A549 (cell line): Measurements from ENCODE around the gene PPL. TPM values are rescaled to one million over a fixed set of nuclear protein-coding genes. Genes with fewer than 3 reads are reported as not detected.

ENCODE experiments used
- ATAC-seq, 2 experiments: fragments of 200-7000 bp in 1 of 2; fragments of >200 bp in 1 of 2; cut with Nextera tagmentation in 1 of 2; cut with Tn5 transposase in 1 of 2; 3 replicates each; pipeline versions ENCODE4 v1.8.0 to v1.9.1; 2018 to 2020; ENCODE audit warnings: mild to moderate bottlenecking in 1 of 2, moderate library complexity in 1 of 2
- CTCF ChIA-PET: fragments of 300-600 bp; sonication (Branson Sonifier 250); formaldehyde crosslinking; extraction: SDS; loops from one replicate; lab custom pipeline; 2021; ENCODE audit warnings: antibody characterized with exemption, inconsistent platforms; lab: Yijun Ruan, JAX
- POLR2A ChIA-PET: fragments of 350-600 bp; formaldehyde crosslinking; extraction: SDS; loops from one replicate; lab custom pipeline; 2021; ENCODE audit warnings: antibody characterized with exemption, inconsistent platforms; lab: Yijun Ruan, JAX
- DNase-seq, 2 experiments: peaks; one replicate each; pipeline versions ENCODE4 v3.0.0 to v3.0.0-alpha.2; 2011 to 2016; ENCODE audit warnings: low read depth in 1 of 2, low spot score in 1 of 2
- FAIRE-seq: peaks from 2 replicates; lab custom pipeline; 2011; peaks lifted over from hg19 to GRCh38; lab: Jason Lieb, UNC
- H3K27ac ChIP-seq, 2 experiments: fragments of >200 bp; sonication (Bioruptor Twin); formaldehyde crosslinking; 3 replicates each; pipeline ENCODE4 v1.5.1; 2016 to 2017
- H3K4me1 ChIP-seq: fragments of >200 bp; sonication (Bioruptor Twin); formaldehyde crosslinking; 3 replicates; pipeline ENCODE4 v1.6.1; 2016
- H3K4me2 ChIP-seq: fragments of >200 bp; sonication (Bioruptor Twin); formaldehyde crosslinking; 3 replicates; pipeline ENCODE4 v1.6.1; 2016
- H3K4me3 ChIP-seq: fragments of >200 bp; sonication (Bioruptor Twin); formaldehyde crosslinking; 3 replicates; pipeline ENCODE4 v1.5.1; 2016
- H3K9me3 ChIP-seq: fragments of >200 bp; sonication (Bioruptor Twin); formaldehyde crosslinking; 3 replicates; pipeline ENCODE4 v1.6.1; 2016
- BHLHE40 ChIP-seq: IDR thresholded peaks from 2 replicates; pipeline ENCODE4 v1.6.1; 2012; ENCODE audit warnings: low read depth, low read length, inconsistent platforms
- CBX8 ChIP-seq: fragments of 200-600 bp; sonication (generic); IDR thresholded peaks from 2 replicates; pipeline ENCODE4 v1.6.1; 2016
- CHD4 ChIP-seq: fragments of 200-600 bp; sonication (generic); IDR thresholded peaks from 2 replicates; pipeline ENCODE4 v1.6.1; 2016; ENCODE audit warnings: antibody characterized with exemption, mild to moderate bottlenecking, borderline replicate concordance
- FOSB ChIP-seq: fragments of 250-450 bp; sonication (Bioruptor Pico); IDR thresholded peaks from 2 replicates; pipeline ENCODE4 v1.5.0; 2020; ENCODE audit warnings: mild to moderate bottlenecking, moderate library complexity
- GATA3 ChIP-seq: IDR thresholded peaks from 2 replicates; pipeline ENCODE4 v1.6.1; 2012; ENCODE audit warnings: borderline replicate concordance
- HES2 ChIP-seq: fragments of >200 bp; sonication (Bioruptor Twin); formaldehyde crosslinking; IDR thresholded peaks from 2 replicates; pipeline ENCODE4 v1.6.1; 2016
- HEYL ChIP-seq: fragments of 250-450 bp; sonication (Bioruptor Pico); IDR thresholded peaks from 2 replicates; pipeline ENCODE4 v1.8.0; 2021; ENCODE audit warnings: mild to moderate bottlenecking, moderate library complexity
- HOXB13 ChIP-seq: fragments of 250-450 bp; sonication (Bioruptor Pico); IDR thresholded peaks from 2 replicates; pipeline ENCODE4 v1.5.0; 2020; ENCODE audit warnings: low read depth, mild to moderate bottlenecking, moderate library complexity
- MYC ChIP-seq: IDR thresholded peaks from 2 replicates; pipeline ENCODE4 v1.6.1; 2012; ENCODE audit warnings: mild to moderate bottlenecking, inconsistent platforms, low read length, improper control_type of control experiment, borderline replicate concordance
- NPAS2 ChIP-seq: fragments of 250-450 bp; sonication (Bioruptor Pico); IDR thresholded peaks from 2 replicates; pipeline ENCODE4 v1.8.0; 2022; ENCODE audit warnings: mild to moderate bottlenecking, moderate library complexity, borderline replicate concordance
- PBX3 ChIP-seq: IDR thresholded peaks from 2 replicates; pipeline ENCODE4 v1.6.1; 2012
- PHF8 ChIP-seq: fragments of 200-600 bp; sonication (generic); IDR thresholded peaks from 2 replicates; pipeline ENCODE4 v1.6.1; 2016; ENCODE audit warnings: low read depth, mild to moderate bottlenecking, antibody characterized with exemption, moderate library complexity, borderline replicate concordance
- POLR2AphosphoS2 ChIP-seq: conservative IDR thresholded peaks from 2 replicates; pipeline ENCODE4 v1.6.1; 2012; ENCODE audit warnings: low read length, improper control_type of control experiment, inconsistent platforms
- RAD21 ChIP-seq, 2 experiments: fragments of >200 bp in 1 of 2; sonication (Bioruptor Twin) in 1 of 2; formaldehyde crosslinking in 1 of 2; IDR thresholded peaks in 1 of 2; conservative IDR thresholded peaks in 1 of 2; 2 replicates in 1 of 2; 3 replicates in 1 of 2; pipeline ENCODE4 v1.6.1; 2012 to 2018; ENCODE audit warnings: inconsistent platforms in 1 of 2
- RNF2 ChIP-seq: fragments of 200-600 bp; sonication (generic); IDR thresholded peaks from 2 replicates; pipeline ENCODE4 v1.6.1; 2016; ENCODE audit warnings: low read depth, mild to moderate bottlenecking, antibody characterized with exemption, moderate library complexity, borderline replicate concordance
- SMC3 ChIP-seq: fragments of >200 bp; sonication (Bioruptor Twin); formaldehyde crosslinking; IDR thresholded peaks from 3 replicates; pipeline ENCODE4 v1.6.1; 2018; ENCODE audit warnings: inconsistent platforms
- TFCP2L1 ChIP-seq: fragments of 250-450 bp; sonication (Bioruptor Pico); IDR thresholded peaks from 2 replicates; pipeline ENCODE4 v1.5.0; 2021; ENCODE audit warnings: mild to moderate bottlenecking
- USF2 ChIP-seq: fragments of 450-650 bp; IDR thresholded peaks from 2 replicates; pipeline ENCODE4 v1.6.1; 2014; ENCODE audit warnings: antibody characterized with exemption
- ZC3H11A ChIP-seq: fragments of 450-650 bp; IDR thresholded peaks from 2 replicates; pipeline ENCODE4 v1.6.1; 2014; ENCODE audit warnings: antibody characterized with exemption, mild to moderate bottlenecking
- ZFP36 ChIP-seq: fragments of 450-650 bp; IDR thresholded peaks from 2 replicates; pipeline ENCODE4 v1.6.1; 2014; ENCODE audit warnings: borderline replicate concordance; ENCODE audit not compliant: partially characterized antibody
- WGBS: methylation state at CpG from one replicate; pipeline ENCODE4 v1.1.6; 2017; ENCODE audit errors: missing lambda C conversion rate; 5-methylcytosine and 5-hydroxymethylcytosine counted together
- polyA plus RNA-seq, 4 experiments: library from polyadenylated mRNA; depleted of rRNA in 3 of 4; stranded (reverse); fragments of >200 nt; fragmentation: RNase III in 1 of 4; extraction: RNeasy Plus Mini Kit Qiagen cat#74134 plus additional on column Dnase treatment in 1 of 4; gene quantifications; 2 replicates in 3 of 4; 3 replicates in 1 of 4; pipeline ENCODE4 v1.2.3, GENCODE V29; 2011 to 2017

The PPL gene
- polyA plus RNA-seq, 2 of the 4 experiments (the other 2 are of a cell fraction) = 1.8 to 2.6 TPM

- H3K4me3 ChIP-seq = no peak overlapping the region
- ATAC-seq = no peak
- H3K4me2 ChIP-seq = peak overlapping the region; percentile 92
- no peaks in the 10 kb centered on the region for H3K9me3 ChIP-seq
- TF ChIP-seq SMC3 (no peak), TFCP2L1 (CRISPR knock-in tag) (no peak), RAD21 (conservative IDR thresholded peaks at IDR 0.05 in 1 of 2, IDR thresholded peaks at IDR 0.05 in 1 of 2) (no peak), PBX3 (no peak), NPAS2 (CRISPR knock-in tag) (no peak), ZFP36 (no peak), CHD4 (no peak), RNF2 (no peak), ZC3H11A (no peak), USF2 (no peak), GATA3 (no peak), HOXB13 (CRISPR knock-in tag) (no peak), HEYL (no peak), POLR2AphosphoS2 (no peak), HES2 (no peak)
- no peak for DNase-seq
- ChIA-PET CTCF (interaction anchor here (0.6 to 1.9 kb wide), 3 partner anchors 19 to 106 kb away, joined by 3 to 11 read pairs (median 3); no protein-coding TSS in a partner anchor), POLR2A (interaction anchor here (0.6 kb wide), 1 partner anchor 11 kb away, joined by 3 read pairs; no protein-coding TSS in a partner anchor)
- FAIRE-seq = no peak
- WGBS = 86% methylated on average over 3 of the region's 3 CpGs
- no peak overlapping the region for H3K27ac ChIP-seq
- H3K4me1 ChIP-seq = peaks cover 50% of the 10 kb centered on the region
Observed at GRCh38 chr16:4850211-4850610, 86.7 kb downstream of the PPL start.

GRCh38 chr16:4847774-4848587 lies 89.0 kb downstream of the PPL start:
- TF ChIP-seq ZC3H11A (no peak), CBX8 (no peak), FOSB (CRISPR knock-in tag) (no peak), HEYL (no peak), BHLHE40 (no peak), PHF8 (0 out of 2 replicates have a peak, but pooled peaks have one; percentile 60), MYC (no peak)
- ATAC-seq (peak; percentile 39 to 43), DNase-seq (peak; percentile 41 to 45), FAIRE-seq (no peak)
- Histone ChIP-seq H3K9me3 (no peaks in the 10 kb centered on the region), H3K27ac (peak overlapping the region; percentile 85 to 96), H3K4me1 (peaks cover 52% of the 10 kb centered on the region), H3K4me2 (peak overlapping the region; percentile 92), H3K4me3 (peak overlapping the region; percentile 87)
- ChIA-PET POLR2A (interaction anchor here (0.6 to 1.6 kb wide), 6 partner anchors 31 to 114 kb away, joined by 3 to 7 read pairs (median 3); partner anchors contain the start of genes ANKS3, DNAAF8, ROGDI and SEC14L5), CTCF (interaction anchor here (0.6 to 1.6 kb wide), 4 partner anchors 12 to 1469 kb away, joined by 3 to 5 read pairs (median 4); no protein-coding TSS in a partner anchor)
- 0% methylated on average over 12 of the region's 83 CpGs for WGBS
